Measurements from ENCODE around the gene WWC1. TPM values are rescaled to one million over a fixed set of nuclear protein-coding genes. Genes with fewer than 3 reads are reported as not detected.

The WWC1 gene
- total and polyA plus RNA-seq, 9 of the 15 experiments (the other 6 are each of a cell fraction or from before 2014, with no cell fraction given), result under 0.01 to 0.54 (median 0.42) TPM; not detected in 6

DNA sequence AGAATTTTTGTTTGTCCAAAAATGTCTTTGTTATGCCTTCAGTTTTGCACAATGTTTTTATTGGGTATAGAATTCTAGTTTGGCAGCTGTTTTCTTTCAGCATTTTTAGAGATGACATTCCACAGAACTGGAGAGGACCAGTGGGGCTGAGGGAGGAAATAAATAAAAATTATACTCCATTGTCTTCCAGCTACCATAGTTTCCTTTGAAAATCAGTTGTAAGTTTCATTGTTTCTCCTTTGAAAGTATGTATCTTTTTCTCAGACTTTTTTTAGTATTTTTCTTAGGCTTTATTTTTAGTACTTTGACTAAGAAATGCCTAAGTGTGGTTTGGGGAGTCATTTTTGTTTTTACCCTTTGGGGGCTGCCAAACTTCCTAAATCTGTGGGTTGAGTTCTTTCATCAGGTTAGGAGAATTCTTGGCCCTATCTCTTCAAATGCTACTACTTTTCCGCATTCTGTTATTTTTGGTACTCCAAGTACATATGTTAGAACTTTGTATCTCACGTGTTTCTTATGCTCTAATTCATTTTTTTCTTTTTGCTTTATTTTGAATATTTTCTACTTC is 222.5 kb downstream of the WWC1 start (continued):
- TF ChIP-seq RHOXF2B (CRISPR knock-in tag; conservative IDR thresholded peaks at IDR 0.05), result no peak

Other genes starting within 250 kb of the WWC1 start
- 97.0 and 109 TPM in 2 replicates for gene RARS1, start 194.8 kb downstream of the WWC1 start, total RNA-seq (2014; rRNA removed)
- gene RARS1, start 194.8 kb downstream of the WWC1 start, total RNA-seq (2014; rRNA removed; fragmentation: Illumina TruSeq; extraction: Trizol), result 179 and 201 TPM in 2 replicates
- 135 and 151 TPM in 2 replicates for gene RARS1, start 194.8 kb downstream of the WWC1 start, total RNA-seq (2015; rRNA removed; fragmentation: Illumina TruSeq; extraction: Trizol)
- gene RARS1, start 194.8 kb downstream of the WWC1 start, total RNA-seq (2021), result 115 and 123 TPM in 2 replicates
- gene RARS1, start 194.8 kb downstream of the WWC1 start, polyA plus RNA-seq (2011; rRNA removed), result 113 and 155 TPM in 2 replicates
- 128 and 134 TPM in 2 replicates for gene RARS1, start 194.8 kb downstream of the WWC1 start, polyA plus RNA-seq (2014; fragmentation: Illumina TruSeq; extraction: Trizol)
- 100 to 1,000 TPM; 139 to 196 TPM for gene RARS1, start 194.8 kb downstream of the WWC1 start, polyA plus RNA-seq (2014; fragmentation: Nextera tagmentation; extraction: Ambion mirVana)
- 106 and 115 TPM in 2 replicates for gene RARS1, start 194.8 kb downstream of the WWC1 start, polyA plus RNA-seq (2014; rRNA removed)
- gene FBLL1, start 237.7 kb downstream of the WWC1 start, total RNA-seq (2014; rRNA removed), result not detected in 2 replicates
- gene FBLL1, start 237.7 kb downstream of the WWC1 start, total RNA-seq (2014; rRNA removed; fragmentation: Illumina TruSeq; extraction: Trizol), result not detected in 2 replicates
- not detected in 2 replicates for gene FBLL1, start 237.7 kb downstream of the WWC1 start, total RNA-seq (2015; rRNA removed; fragmentation: Illumina TruSeq; extraction: Trizol)
- gene FBLL1, start 237.7 kb downstream of the WWC1 start, total RNA-seq (2021), result not detected in 2 replicates
- gene FBLL1, start 237.7 kb downstream of the WWC1 start, polyA plus RNA-seq (2011; rRNA removed), result not detected in 2 replicates
- gene FBLL1, start 237.7 kb downstream of the WWC1 start, polyA plus RNA-seq (2014; fragmentation: Illumina TruSeq; extraction: Trizol), result not detected in 2 replicates
- gene FBLL1, start 237.7 kb downstream of the WWC1 start, polyA plus RNA-seq (2014; fragmentation: Nextera tagmentation; extraction: Ambion mirVana), result not detected
- not detected in 2 replicates for gene FBLL1, start 237.7 kb downstream of the WWC1 start, polyA plus RNA-seq (2014; rRNA removed)

All from K562 (cell line).